HG03135 (cell line): ENCODE results near the gene SLC4A2.

ENCODE experiments used
- ATAC-seq: cut with Tn5 transposase; IDR thresholded peaks from one replicate; pipeline ENCODE4 v1.9.1; 2021; ENCODE audit warnings: mild to moderate bottlenecking, moderate library complexity; ENCODE audit not compliant: unreplicated experiment

The SLC4A2 gene

DNA sequence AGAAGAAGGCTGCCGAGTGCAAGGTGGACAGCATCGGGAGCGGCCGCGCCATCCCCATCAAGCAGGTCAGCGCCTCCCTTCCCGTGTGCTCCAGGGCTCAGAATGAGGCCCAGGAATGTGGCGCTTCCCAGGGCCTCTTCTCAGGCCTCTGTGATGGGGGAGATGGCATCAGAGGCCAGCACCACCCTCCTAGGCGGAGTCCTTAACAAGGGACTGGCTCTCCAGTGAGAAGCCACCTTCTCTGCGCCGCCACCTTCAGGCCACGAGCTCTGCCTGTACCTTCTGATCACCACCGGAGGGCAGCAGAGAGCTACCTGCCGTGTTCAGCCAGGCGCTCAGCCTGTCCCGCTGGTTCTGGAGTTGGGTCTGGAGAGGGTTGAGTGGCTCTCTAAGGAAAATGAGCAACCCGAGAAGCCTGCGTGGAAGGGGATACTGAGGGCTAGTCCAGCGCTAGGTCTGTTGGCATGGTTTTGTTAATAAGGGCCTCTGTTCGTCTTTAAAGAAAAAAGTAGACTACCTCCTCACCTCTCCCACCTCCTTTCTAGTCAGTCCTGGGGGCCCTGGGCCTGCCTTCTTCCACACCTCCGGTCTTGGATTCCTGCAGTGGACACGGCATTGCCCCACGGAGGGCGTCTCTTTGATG is 64.6 kb downstream of the SLC4A2 start:
- ATAC-seq, result peak; percentile 93

DNA sequence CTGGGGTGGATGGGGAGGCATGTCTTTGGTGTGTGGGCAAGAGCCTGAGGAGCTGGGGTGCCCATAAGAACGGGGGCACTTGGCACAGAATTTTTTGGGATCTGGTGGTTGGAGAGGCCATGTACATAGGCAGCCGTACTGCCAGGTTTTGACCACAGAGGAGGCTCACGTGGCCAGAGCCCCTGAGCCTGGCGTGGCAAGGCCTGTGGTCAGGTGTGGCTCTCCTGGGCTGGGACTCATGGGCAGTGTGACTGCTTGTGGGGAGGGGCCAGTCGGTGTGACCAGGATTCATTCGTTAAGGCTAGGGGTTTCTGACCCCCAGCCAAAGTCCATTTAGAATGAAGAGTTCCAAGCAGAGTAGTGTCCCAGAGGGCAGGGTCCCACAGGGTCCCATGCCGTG is 65.1 kb downstream of the SLC4A2 start:
- ATAC-seq, result no peak

DNA sequence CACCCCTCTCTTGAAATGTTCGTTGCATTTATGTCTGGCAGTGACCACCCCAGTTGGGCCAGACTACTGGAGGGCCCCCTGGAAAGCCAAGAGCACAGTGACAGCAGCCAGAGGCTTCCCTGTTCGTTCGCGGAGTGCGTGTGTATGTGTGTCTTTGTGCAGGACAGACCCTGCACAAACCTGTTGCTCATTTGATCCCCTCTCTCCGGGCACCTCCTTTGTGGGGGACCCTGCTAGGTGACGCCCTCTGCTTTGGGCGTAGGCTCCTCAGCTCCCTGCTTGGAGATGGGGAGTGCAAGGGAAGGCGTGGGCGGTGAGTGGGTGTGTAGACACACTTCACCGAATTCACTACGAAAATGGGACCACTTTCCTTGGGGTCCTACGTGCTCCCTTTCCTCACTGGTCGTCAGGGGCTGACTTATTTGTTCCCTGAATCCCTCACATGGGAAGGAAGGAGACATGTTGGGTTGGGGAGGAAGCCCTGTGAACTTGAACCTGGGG is 65.6 kb downstream of the SLC4A2 start:
- ATAC-seq, result no peak

DNA sequence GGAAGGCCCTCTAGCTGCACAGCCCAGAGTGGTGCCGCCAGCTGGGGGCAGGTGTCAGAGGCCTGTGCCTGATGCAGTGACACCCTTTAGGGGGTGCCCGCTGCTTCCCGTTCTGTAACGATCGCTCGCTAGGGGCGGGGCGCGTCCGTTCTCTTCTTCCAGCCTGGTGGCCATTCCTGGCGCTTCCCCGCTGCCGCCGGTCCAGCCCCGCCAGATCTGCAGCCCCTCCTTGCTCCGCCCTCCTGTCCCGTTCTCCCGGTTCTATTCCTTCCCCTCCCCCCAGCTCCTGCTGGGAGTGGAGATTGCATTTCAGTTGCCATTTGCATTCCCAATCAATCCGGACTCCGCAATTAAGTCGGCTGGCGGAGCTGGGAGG is 66.1 kb downstream of the SLC4A2 start:
- ATAC-seq, result no peak

DNA sequence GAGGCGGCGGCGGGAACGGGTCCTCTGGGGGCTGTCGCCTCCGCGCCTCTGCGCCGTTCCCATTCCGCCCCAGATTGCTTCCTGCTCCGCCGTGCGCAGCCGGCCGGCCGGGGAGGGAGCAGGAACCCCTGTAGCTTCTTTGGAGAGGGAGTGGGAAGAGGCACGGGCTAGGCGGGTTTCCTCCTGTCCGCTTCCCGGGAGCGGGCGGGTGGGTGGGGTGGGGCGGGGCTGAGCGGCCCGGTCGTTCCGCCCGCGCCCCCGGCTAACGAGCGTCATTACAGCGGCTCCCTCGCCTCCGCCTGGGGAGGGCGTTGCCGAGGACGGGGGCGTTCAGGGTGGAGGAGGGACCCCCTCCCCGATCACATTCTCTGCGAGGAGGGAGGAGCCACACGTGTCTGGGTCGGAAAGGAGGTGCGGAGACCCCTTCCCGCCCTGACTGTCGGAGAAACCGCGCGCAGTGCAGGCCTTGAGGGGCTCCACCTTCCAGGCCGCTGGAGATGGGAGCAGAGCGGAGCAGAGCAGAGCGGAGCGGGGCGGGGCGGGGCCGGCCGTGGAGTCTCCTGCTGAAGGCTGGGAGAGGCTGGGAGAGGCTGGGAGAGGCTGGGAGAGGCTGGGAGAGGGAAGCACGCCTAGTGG is 66.6 kb downstream of the SLC4A2 start:
- no peak for ATAC-seq
